Smooth muscle cell of the brain vasculature (primary cell): Measurements from ENCODE around the gene CHST10.
"Not testable (repeated sequence)": the region's sequence is repeated elsewhere in the genome, so short reads cannot be mapped to it uniquely, and the experiment has no call there.

Source experiments
- DNase-seq: peaks from one replicate; pipeline ENCODE4 v3.0.0-alpha.2; 2012; ENCODE audit warnings: low read depth, low spot score

CHST10 gene

GRCh38 chr2:100394111-100394641, 23.3 kb downstream of the CHST10 start:
- DNase-seq: no peak

GRCh38 chr2:100393362-100393761, 24.1 kb downstream of the CHST10 start:
- DNase-seq: no peak

- DNase-seq: no peak
Measured at GRCh38 chr2:100392715-100393114, 24.8 kb downstream of the CHST10 start.

- no peak for DNase-seq
Measured at GRCh38 chr2:100391735-100392515, 25.5 kb downstream of the CHST10 start.

- no peak for DNase-seq
Measured at GRCh38 chr2:100390001-100390940, 27.2 kb downstream of the CHST10 start.

GRCh38 chr2:100388703-100389102, 28.8 kb downstream of the CHST10 start:
- DNase-seq: no peak

GRCh38 chr2:100383954-100384353, 33.5 kb downstream of the CHST10 start:
- no peak for DNase-seq

- DNase-seq: no peak
Measured at GRCh38 chr2:100383306-100383705, 34.2 kb downstream of the CHST10 start.

GRCh38 chr2:100381240-100381639, 36.2 kb downstream of the CHST10 start:
- DNase-seq: peak; percentile 36

- no peak for DNase-seq
Measured at GRCh38 chr2:100380681-100381080, 36.8 kb downstream of the CHST10 start.

- DNase-seq: no peak
Measured at GRCh38 chr2:100376836-100377235, 40.6 kb downstream of the CHST10 start.

- no peak for DNase-seq
Measured at GRCh38 chr2:100367163-100367562, 50.3 kb downstream of the CHST10 start.

- DNase-seq: peak; percentile 21
Measured at GRCh38 chr2:100365434-100365833, 52.0 kb downstream of the CHST10 start.

- not testable (repeated sequence) for DNase-seq
Measured at GRCh38 chr2:100362269-100362668, 55.2 kb downstream of the CHST10 start.

GRCh38 chr2:100359576-100359975, 57.9 kb downstream of the CHST10 start:
- no peak for DNase-seq

- DNase-seq: no peak
Measured at GRCh38 chr2:100358554-100358953, 58.9 kb downstream of the CHST10 start.

- DNase-seq: no peak
Measured at GRCh38 chr2:100352521-100352920, 64.9 kb downstream of the CHST10 start.

- DNase-seq: no peak
Measured at GRCh38 chr2:100350661-100351185, 66.7 kb downstream of the CHST10 start.

- DNase-seq: not testable (repeated sequence)
Measured at GRCh38 chr2:100345144-100345543, 72.3 kb downstream of the CHST10 start.

- no peak for DNase-seq
Measured at GRCh38 chr2:100344433-100344832, 73.0 kb downstream of the CHST10 start.

- not testable (repeated sequence) for DNase-seq
Measured at GRCh38 chr2:100342466-100342865, 75.0 kb downstream of the CHST10 start.
